ENCODE data around the gene FAM76A.
"Not testable (repeated sequence)": the region's sequence is repeated elsewhere in the genome, so short reads cannot be mapped to it uniquely, and the experiment has no call there.

The FAM76A gene

GRCh38 chr1:27778056-27778455, 52.3 kb downstream of the FAM76A start:
- DNase-seq (ENCODE audit: low read depth) = no peak

GRCh38 chr1:27779122-27779521, 53.4 kb downstream of the FAM76A start:
- DNase-seq (ENCODE audit: low read depth) = no peak

GRCh38 chr1:27782950-27783349, 57.2 kb downstream of the FAM76A start:
- DNase-seq (ENCODE audit: low read depth) = no peak

GRCh38 chr1:27784700-27785099, 58.9 kb downstream of the FAM76A start:
- no peak for DNase-seq (ENCODE audit: low read depth)

GRCh38 chr1:27785781-27786455, 60.2 kb downstream of the FAM76A start:
- no peak for DNase-seq (ENCODE audit: low read depth)

GRCh38 chr1:27787895-27788294, 62.1 kb downstream of the FAM76A start:
- DNase-seq (ENCODE audit: low read depth) = no peak

GRCh38 chr1:27789540-27790041, 63.8 kb downstream of the FAM76A start:
- DNase-seq (ENCODE audit: low read depth) = no peak

- not testable (repeated sequence) for DNase-seq (ENCODE audit: low read depth)
These were observed 64.5 kb downstream of the FAM76A start for GRCh38 chr1:27790270-27790669.

- DNase-seq (ENCODE audit: low read depth) = no peak
These were observed 69.8 kb downstream of the FAM76A start for GRCh38 chr1:27795601-27796000.

- DNase-seq (ENCODE audit: low read depth) = no peak
These were observed 79.0 kb downstream of the FAM76A start for GRCh38 chr1:27804791-27805190.

GRCh38 chr1:27806758-27807157, 81.0 kb downstream of the FAM76A start:
- DNase-seq (ENCODE audit: low read depth) = no peak

- DNase-seq (ENCODE audit: low read depth) = no peak
These were observed 81.6 kb downstream of the FAM76A start for GRCh38 chr1:27807385-27807784.

- DNase-seq (ENCODE audit: low read depth) = not testable (repeated sequence)
These were observed 82.4 kb downstream of the FAM76A start for GRCh38 chr1:27808131-27808530.

GRCh38 chr1:27809883-27810282, 84.1 kb downstream of the FAM76A start:
- DNase-seq (ENCODE audit: low read depth) = no peak

GRCh38 chr1:27811741-27812500, 86.2 kb downstream of the FAM76A start:
- DNase-seq (ENCODE audit: low read depth) = no peak

Measured in stimulated activated CD8-positive, alpha-beta memory T cell treated with anti-CD3 and anti-CD28 coated beads, Interleukin-4, amount 100 ng/mL, for 24 hours (primary cell).